Sigmoid colon (tissue), 4 donors: ENCODE measurements around the gene KRTAP5-6.

Source experiments
- EP300 ChIP-seq, 4 donors: sonication (generic); formaldehyde crosslinking; IDR thresholded peaks; one replicate each; pipeline ENCODE4 v1.6.1; 2017; ENCODE audit warnings: antibody characterized with exemption in 4 of 4
- POLR2A ChIP-seq, 2 donors: fragments of 450-650 bp; IDR thresholded peaks; one replicate each; pipeline ENCODE4 v1.6.1; 2016; ENCODE audit warnings: antibody characterized with exemption in 2 of 2, mild to moderate bottlenecking in 2 of 2, moderate library complexity in 2 of 2
- POLR2AphosphoS5 ChIP-seq, 4 donors: sonication (generic); formaldehyde crosslinking; IDR thresholded peaks; one replicate each; pipeline ENCODE4 v1.6.1; 2017; ENCODE audit warnings: antibody characterized with exemption in 4 of 4
- TF ChIP-seq, protein P1 (sequence below), 4 experiments: fragments of 450-650 bp in 3 of 4; fragments of 200-600 bp in 1 of 4; IDR thresholded peaks; one replicate each; pipeline ENCODE4 v1.5.1; 2016 to 2019; ENCODE audit warnings: antibody characterized with exemption in 4 of 4, mild to moderate bottlenecking in 3 of 4, moderate library complexity in 2 of 4

DNA sequence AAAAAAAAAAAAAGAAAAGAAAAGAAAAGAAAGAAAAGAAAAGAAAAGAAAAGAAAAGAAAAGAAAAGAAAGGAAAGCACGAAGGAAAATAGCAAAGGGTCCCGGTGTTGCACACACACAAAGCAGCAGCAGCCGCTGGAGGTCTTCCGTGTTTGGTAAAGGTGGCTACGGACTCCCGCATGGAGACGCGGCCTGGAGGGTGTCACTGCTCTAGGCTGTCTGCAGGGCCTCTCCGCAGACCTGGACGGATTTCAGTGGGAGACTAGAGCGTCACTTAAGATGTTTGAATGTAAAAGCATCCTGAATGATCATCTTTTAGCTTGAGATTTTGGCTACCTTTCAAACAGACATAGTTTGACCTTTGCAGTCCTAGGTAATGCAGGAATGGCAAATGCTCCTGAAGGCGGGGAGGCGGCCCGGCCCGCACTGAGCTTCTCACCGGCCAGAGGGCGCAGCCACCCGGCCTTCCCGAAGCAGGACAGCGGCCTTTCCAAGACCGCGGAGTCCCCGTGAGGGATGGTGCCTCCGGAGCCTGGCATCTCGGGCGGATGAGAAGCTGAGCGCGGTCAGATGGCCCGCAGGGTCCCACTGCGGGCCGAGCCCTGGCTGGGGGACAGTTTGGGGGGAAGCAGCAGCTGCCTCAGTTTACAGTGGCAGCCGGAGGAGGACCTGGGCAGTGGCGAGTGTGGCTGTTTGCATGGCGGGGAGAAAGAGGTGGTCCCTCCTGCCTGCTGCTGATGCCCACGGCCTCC, 48.9 kb upstream of the KRTAP5-6 start:
- TF ChIP-seq, protein P1, sequence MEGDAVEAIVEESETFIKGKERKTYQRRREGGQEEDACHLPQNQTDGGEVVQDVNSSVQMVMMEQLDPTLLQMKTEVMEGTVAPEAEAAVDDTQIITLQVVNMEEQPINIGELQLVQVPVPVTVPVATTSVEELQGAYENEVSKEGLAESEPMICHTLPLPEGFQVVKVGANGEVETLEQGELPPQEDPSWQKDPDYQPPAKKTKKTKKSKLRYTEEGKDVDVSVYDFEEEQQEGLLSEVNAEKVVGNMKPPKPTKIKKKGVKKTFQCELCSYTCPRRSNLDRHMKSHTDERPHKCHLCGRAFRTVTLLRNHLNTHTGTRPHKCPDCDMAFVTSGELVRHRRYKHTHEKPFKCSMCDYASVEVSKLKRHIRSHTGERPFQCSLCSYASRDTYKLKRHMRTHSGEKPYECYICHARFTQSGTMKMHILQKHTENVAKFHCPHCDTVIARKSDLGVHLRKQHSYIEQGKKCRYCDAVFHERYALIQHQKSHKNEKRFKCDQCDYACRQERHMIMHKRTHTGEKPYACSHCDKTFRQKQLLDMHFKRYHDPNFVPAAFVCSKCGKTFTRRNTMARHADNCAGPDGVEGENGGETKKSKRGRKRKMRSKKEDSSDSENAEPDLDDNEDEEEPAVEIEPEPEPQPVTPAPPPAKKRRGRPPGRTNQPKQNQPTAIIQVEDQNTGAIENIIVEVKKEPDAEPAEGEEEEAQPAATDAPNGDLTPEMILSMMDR (IDR thresholded peaks at IDR 0.05), result no peak
- TF ChIP-seq POLR2A (IDR thresholded peaks at IDR 0.05) (no peak), POLR2AphosphoS5 (IDR thresholded peaks at IDR 0.05) (no peak), EP300 (IDR thresholded peaks at IDR 0.05) (no peak)
